ENCODE results near the gene SHROOM4. TPM values are rescaled to one million over a fixed set of nuclear protein-coding genes. Genes with fewer than 3 reads are reported as not detected.

SHROOM4 gene
- total RNA-seq, 4 donors from 2014 or later: 3.3 to 10.0 (median 8.9) TPM

DNA sequence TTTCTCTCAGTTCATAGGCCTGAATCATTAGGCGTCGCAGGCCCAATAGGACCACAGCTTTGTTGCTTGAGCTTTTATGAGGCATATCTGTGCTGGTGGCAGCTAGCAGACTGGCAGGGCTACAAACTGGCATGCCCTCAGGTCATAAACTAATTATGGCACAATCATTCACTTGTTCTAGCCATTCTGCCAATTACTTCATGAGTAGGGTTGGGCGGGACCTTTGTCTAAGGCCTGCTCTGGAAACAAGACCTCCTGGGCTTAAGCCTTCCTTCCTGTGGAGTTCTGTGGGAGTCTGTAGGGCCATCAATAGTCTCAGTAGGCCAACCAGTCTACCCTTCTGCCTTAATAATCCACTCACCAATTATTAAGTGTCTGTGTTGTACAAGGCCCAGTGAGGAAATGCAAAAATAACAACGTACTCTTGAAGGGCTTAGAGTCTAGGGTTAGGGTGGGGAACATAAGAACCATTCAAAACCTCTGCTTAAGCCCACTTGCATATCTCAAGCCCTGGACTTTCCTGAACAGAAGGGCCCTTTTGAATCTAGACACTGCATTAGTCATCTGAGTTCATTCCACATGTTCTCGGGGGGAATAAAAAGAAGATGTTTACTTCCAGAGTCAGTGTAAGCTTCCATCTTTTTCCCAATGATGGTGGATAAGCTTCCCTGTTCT is 44.5 kb downstream of the SHROOM4 start:
- no peaks in the 10 kb centered on the region for H3K36me3 ChIP-seq
- H3K4me3 ChIP-seq: no peak overlapping the region
- no peaks in the 10 kb centered on the region for H3K4me1 ChIP-seq
- no peaks in the 10 kb centered on the region for H3K9me3 ChIP-seq
- peak in 2 of 3 donors; percentile 56 to 70 for DNase-seq
- H3K27me3 ChIP-seq: no peaks in the 10 kb centered on the region
- H3K27ac ChIP-seq: peak overlapping the region in 2 of 4 donors; percentile 31 to 46
- TF ChIP-seq, protein P1, sequence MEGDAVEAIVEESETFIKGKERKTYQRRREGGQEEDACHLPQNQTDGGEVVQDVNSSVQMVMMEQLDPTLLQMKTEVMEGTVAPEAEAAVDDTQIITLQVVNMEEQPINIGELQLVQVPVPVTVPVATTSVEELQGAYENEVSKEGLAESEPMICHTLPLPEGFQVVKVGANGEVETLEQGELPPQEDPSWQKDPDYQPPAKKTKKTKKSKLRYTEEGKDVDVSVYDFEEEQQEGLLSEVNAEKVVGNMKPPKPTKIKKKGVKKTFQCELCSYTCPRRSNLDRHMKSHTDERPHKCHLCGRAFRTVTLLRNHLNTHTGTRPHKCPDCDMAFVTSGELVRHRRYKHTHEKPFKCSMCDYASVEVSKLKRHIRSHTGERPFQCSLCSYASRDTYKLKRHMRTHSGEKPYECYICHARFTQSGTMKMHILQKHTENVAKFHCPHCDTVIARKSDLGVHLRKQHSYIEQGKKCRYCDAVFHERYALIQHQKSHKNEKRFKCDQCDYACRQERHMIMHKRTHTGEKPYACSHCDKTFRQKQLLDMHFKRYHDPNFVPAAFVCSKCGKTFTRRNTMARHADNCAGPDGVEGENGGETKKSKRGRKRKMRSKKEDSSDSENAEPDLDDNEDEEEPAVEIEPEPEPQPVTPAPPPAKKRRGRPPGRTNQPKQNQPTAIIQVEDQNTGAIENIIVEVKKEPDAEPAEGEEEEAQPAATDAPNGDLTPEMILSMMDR (IDR thresholded peaks at IDR 0.05): no peak
- TF ChIP-seq POLR2A (IDR thresholded peaks at IDR 0.05): no peak

DNA sequence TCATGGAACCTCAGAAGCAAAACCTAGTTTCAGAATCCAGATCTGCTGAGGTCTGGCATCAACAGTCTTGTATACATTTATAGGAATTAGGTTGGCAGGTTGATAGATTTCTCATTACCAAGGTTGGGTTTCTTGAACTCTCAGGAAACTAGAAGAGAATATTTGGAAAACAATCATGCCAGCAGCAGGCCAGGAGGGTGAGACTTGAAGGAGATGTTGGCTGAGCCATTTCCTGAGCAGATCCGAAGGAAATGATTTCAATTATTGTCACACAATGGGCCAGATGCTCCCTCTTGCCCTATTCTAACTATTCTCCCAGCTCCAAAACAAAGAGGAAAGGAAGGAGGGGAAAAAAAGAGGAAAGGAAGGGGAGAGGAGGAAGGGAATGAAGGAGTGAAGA is 45.2 kb downstream of the SHROOM4 start:
- Histone ChIP-seq H3K36me3 (no peaks in the 10 kb centered on the region), H3K27ac (no peak overlapping the region), H3K9me3 (no peaks in the 10 kb centered on the region), H3K27me3 (no peaks in the 10 kb centered on the region), H3K4me3 (no peak overlapping the region), H3K4me1 (no peaks in the 10 kb centered on the region)
- TF ChIP-seq POLR2A (IDR thresholded peaks at IDR 0.05): no peak
- TF ChIP-seq, protein P1 (IDR thresholded peaks at IDR 0.05): no peak
- no peak for DNase-seq

DNA sequence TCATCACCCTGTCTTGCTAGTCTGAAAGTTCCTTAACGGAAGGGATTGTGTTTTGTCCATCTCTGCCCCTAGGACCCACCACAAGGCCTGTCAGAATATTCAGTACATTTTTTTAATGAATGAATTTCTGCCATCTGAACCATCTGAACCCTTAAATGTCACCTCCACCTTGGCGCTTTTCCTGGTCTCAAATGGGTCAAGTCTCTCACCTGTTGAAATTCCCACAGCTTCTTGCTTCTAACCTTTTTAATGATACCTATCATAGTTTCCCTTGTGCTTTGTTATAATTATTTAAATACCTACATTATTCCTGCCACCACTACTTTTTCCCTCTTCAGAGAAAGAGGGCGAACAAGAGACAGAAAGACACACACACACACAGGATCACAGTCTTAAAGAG is 48.0 kb downstream of the SHROOM4 start:
- Histone ChIP-seq H3K9me3 (no peaks in the 10 kb centered on the region), H3K4me1 (no peaks in the 10 kb centered on the region), H3K4me3 (no peak overlapping the region), H3K36me3 (no peaks in the 10 kb centered on the region), H3K27me3 (no peaks in the 10 kb centered on the region), H3K27ac (no peak overlapping the region)
- no peak for DNase-seq
- no peak for TF ChIP-seq POLR2A (IDR thresholded peaks at IDR 0.05)
- TF ChIP-seq, protein P1 (IDR thresholded peaks at IDR 0.05): no peak

DNA sequence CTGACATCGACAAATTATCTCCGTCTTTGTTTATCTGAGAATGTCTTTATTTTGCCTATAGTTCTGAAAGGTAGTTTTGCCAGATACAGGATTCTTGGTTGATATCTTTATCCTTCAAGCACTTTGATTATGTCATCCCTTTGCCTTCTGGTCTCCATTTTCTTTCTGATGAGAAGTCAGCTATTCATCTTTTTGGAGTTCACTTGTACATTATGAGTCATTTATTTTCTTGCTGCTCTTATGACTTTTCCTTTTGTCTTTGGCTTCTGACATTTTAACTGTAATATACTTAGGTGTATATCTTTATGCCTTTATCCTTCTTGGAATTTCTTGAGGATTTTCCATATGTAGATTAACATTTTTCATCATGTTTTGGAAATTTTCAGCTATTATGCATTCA is 51.4 kb downstream of the SHROOM4 start:
- TF ChIP-seq, protein P1 (IDR thresholded peaks at IDR 0.05): no peak
- TF ChIP-seq POLR2A (IDR thresholded peaks at IDR 0.05): no peak
- no peak overlapping the region for H3K27ac ChIP-seq
- no peak for DNase-seq
- H3K4me3 ChIP-seq: no peak overlapping the region
- no peaks in the 10 kb centered on the region for H3K36me3 ChIP-seq
- H3K9me3 ChIP-seq: no peaks in the 10 kb centered on the region
- no peaks in the 10 kb centered on the region for H3K27me3 ChIP-seq
- H3K4me1 ChIP-seq: no peaks in the 10 kb centered on the region

DNA sequence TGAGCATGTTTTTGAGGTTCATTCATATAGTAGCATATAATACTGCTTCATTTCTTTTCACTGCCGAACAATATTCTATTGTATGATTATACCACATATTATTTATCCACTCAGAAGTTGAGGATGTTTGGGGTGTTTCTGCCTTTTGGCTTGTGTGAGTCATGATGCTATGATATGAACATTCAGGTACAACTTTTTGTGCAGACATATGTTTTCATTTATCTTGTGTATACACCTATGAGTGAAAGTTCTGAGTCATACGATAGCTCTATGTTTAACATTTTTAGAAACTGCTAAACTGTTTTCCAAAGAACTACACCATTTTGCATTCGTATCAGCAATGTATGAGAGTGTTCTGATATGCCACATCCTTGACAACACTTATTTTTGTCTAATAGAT is 57.7 kb downstream of the SHROOM4 start:
- Histone ChIP-seq H3K27ac (no peak overlapping the region), H3K27me3 (no peaks in the 10 kb centered on the region), H3K36me3 (no peaks in the 10 kb centered on the region), H3K9me3 (no peaks in the 10 kb centered on the region), H3K4me1 (no peaks in the 10 kb centered on the region), H3K4me3 (no peak overlapping the region)
- no peak for DNase-seq
- TF ChIP-seq, protein P1 (IDR thresholded peaks at IDR 0.05): no peak
- no peak for TF ChIP-seq POLR2A (IDR thresholded peaks at IDR 0.05)

Measured in Peyer's patch (tissue), 4 donors.